ENCODE measurements around the gene RBM38. TPM values are rescaled to one million over a fixed set of nuclear protein-coding genes. Genes with fewer than 3 reads are reported as not detected.

Gene RBM38
- total and polyA plus RNA-seq, 9 donors: 6.3 to 77.6 (median 36.6) TPM

DNA sequence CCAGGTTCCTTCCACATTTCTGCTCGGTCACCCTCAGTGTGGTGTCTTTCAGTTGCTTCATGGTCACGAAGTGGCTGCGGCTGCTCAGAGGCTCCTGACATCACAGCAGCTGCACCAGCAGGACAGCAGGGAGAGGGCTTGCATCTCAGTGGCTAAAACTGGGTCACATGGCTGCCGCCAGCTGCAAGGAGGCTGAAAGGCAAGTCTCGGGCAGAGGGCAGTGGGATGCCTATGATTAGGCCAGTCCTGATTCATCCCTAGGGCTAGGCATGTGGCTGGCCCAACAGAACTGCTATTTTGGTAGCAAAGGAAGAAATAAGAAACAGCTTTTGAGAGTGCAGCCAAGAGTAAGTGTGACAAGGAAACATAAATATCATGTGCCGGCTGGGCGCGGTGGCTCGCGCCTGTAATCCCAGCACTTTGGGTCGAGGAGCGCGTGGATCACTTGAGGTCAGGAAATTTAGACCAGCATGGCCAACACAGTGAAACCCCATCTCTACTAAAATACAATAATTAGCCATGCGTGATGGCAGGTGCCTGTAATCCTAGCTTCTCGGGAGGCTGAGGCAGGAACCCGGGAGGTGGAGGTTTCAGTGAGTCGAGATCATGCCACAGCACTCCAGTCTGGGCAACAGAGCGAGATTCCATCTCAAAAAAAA, 46.6 kb downstream of the RBM38 start:
- Histone ChIP-seq H3K36me3 (no peaks in the 10 kb centered on the region), H3K27ac (no peak overlapping the region), H3K27me3 (no peaks in the 10 kb centered on the region), H3K4me3 (no peak overlapping the region), H3K4me1 (ENCODE audit: insufficient read depth) (peaks cover 27% of the 10 kb centered on the region), H3K9me3 (no peaks in the 10 kb centered on the region)
- intact Hi-C loops (cut with DNase I): loop anchor here in 1 of 4 donors (1.0 kb wide), 1 partner anchor 44 kb away; no protein-coding TSS in a partner anchor
- TF ChIP-seq EP300 (IDR thresholded peaks at IDR 0.05): no peak
- TF ChIP-seq, protein P1, sequence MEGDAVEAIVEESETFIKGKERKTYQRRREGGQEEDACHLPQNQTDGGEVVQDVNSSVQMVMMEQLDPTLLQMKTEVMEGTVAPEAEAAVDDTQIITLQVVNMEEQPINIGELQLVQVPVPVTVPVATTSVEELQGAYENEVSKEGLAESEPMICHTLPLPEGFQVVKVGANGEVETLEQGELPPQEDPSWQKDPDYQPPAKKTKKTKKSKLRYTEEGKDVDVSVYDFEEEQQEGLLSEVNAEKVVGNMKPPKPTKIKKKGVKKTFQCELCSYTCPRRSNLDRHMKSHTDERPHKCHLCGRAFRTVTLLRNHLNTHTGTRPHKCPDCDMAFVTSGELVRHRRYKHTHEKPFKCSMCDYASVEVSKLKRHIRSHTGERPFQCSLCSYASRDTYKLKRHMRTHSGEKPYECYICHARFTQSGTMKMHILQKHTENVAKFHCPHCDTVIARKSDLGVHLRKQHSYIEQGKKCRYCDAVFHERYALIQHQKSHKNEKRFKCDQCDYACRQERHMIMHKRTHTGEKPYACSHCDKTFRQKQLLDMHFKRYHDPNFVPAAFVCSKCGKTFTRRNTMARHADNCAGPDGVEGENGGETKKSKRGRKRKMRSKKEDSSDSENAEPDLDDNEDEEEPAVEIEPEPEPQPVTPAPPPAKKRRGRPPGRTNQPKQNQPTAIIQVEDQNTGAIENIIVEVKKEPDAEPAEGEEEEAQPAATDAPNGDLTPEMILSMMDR (IDR thresholded peaks at IDR 0.05): no peak
- TF ChIP-seq POLR2A (IDR thresholded peaks at IDR 0.05): no peak
- no peak for DNase-seq
- 80 to 93% (median 92%) methylated on average over 18 of the region's 18 CpGs for WGBS, 3 donors

DNA sequence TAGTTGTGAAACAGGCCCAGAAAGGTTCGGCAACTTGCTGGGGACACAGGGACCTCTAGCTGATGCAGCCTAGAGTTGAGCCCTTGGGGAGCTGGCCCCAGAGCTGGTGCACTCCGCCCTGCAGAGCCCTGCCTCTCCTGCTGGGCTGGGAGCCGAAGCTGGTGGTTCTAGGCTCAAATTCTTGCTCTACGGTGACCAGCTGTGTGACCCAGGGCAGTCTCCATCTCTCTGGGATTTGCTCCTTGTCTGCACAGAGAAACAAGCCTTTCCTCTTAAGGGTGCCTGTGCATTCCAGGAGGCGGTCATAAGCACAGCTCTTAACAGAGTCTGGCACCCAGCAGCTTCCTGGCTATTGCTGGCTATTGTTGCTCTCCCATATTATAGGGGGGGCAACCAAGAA, 47.4 kb downstream of the RBM38 start:
- TF ChIP-seq, protein P1 (IDR thresholded peaks at IDR 0.05): no peak
- no peak for TF ChIP-seq POLR2A (IDR thresholded peaks at IDR 0.05)
- no peak for TF ChIP-seq EP300 (IDR thresholded peaks at IDR 0.05)
- H3K27ac ChIP-seq: no peak overlapping the region
- H3K9me3 ChIP-seq: no peaks in the 10 kb centered on the region
- peaks cover 22% of the 10 kb centered on the region for H3K4me1 ChIP-seq (ENCODE audit: insufficient read depth)
- H3K4me3 ChIP-seq: no peak overlapping the region
- H3K36me3 ChIP-seq: no peaks in the 10 kb centered on the region
- WGBS, 3 donors: 33 to 68% (median 61%) methylated on average over 5 of the region's 5 CpGs
- H3K27me3 ChIP-seq: no peaks in the 10 kb centered on the region
- no peak for DNase-seq
- intact Hi-C loops (cut with DNase I): no loop called here

DNA sequence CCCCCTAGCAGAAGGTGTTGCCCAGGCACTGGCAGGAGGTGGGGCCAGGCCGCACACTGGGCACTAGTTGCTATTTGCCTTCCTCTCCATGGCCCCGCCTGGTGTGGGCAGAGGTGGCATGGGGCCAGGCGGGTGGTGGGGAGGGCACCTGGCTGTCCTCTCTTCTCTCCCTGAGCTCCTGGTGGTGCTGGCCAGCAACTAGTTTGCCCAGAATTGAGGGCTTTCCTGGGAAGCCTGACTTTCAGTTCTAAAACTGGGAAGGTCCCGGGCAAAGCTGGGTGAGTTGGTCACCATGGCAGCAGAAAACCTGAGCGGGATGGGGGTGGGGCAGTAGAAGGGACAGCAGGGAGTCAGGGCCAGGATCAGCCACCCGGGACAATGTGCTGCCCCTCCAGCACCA, 48.2 kb downstream of the RBM38 start:
- TF ChIP-seq, protein P1 (IDR thresholded peaks at IDR 0.05): no peak
- TF ChIP-seq EP300 (IDR thresholded peaks at IDR 0.05): no peak
- TF ChIP-seq POLR2A (IDR thresholded peaks at IDR 0.05): no peak
- H3K4me3 ChIP-seq: no peak overlapping the region
- H3K9me3 ChIP-seq: no peaks in the 10 kb centered on the region
- H3K27ac ChIP-seq: peak overlapping the region; percentile 8 to 81
- 52 to 64% (median 54%) methylated on average over 5 to 6 of the region's 6 CpGs for WGBS, 3 donors
- no peaks in the 10 kb centered on the region for H3K36me3 ChIP-seq
- no peaks in the 10 kb centered on the region for H3K27me3 ChIP-seq
- H3K4me1 ChIP-seq (ENCODE audit: insufficient read depth): peaks cover 22% of the 10 kb centered on the region
- peak in 4 of 5 donors; percentile 38 to 65 (median 50) for DNase-seq
- intact Hi-C loops (cut with DNase I): no loop called here

DNA sequence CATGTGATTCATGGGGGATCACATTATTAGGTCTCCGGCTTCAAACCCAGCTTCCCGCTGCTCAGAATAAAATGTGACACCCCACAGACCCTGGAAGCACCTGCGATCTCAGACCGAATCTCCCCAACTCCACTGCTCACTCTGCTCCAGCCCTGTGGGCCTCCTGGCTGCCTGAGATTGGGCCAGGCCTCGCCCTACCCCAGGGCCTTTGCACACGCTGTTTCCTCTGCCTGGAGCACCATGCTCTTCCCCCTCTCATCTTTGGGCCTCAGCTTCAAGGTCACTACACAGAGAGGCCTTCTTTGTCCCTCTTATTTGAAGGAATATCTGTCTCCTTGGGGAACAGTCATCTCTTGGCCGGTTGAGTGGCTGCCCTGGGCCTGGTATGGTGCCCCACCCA, 48.8 kb downstream of the RBM38 start:
- Histone ChIP-seq H3K9me3 (no peaks in the 10 kb centered on the region), H3K36me3 (no peaks in the 10 kb centered on the region), H3K4me1 (ENCODE audit: insufficient read depth) (peaks cover 22% of the 10 kb centered on the region), H3K27me3 (no peaks in the 10 kb centered on the region), H3K4me3 (no peak overlapping the region), H3K27ac (peak overlapping the region; percentile 65 to 81)
- intact Hi-C loops (cut with DNase I): loop anchor here in 2 of 4 donors (2.0 to 10.0 kb wide), 3 partner anchors 38 to 55 kb away; partner anchors contain the start of gene RBM38 (in 1 of the 2)
- 95 to 96% (median 96%) methylated on average over 7 of the region's 7 CpGs for WGBS, 3 donors
- DNase-seq: no peak
- TF ChIP-seq, protein P1 (IDR thresholded peaks at IDR 0.05): no peak
- TF ChIP-seq EP300 (IDR thresholded peaks at IDR 0.05) (no peak), POLR2A (IDR thresholded peaks at IDR 0.05) (no peak)
